H9 (cell line): ENCODE measurements around the gene DOC2A. TPM values are rescaled to one million over a fixed set of nuclear protein-coding genes. Genes with fewer than 3 reads are reported as not detected.

ENCODE experiments used
- DNase-seq: peaks from one replicate; pipeline ENCODE4 v3.0.0-alpha.2; 2017
- H2AFZ ChIP-seq: one replicate; pipeline ENCODE4 v1.6.1; 2013; ENCODE audit warnings: mild to moderate bottlenecking, low read length, control low read depth, moderate library complexity
- H2AK5ac ChIP-seq: 2 replicates; pipeline ENCODE4 v1.6.1; 2013; ENCODE audit warnings: low read length, control low read depth, mixed read lengths; ENCODE audit not compliant: insufficient read length
- H2BK120ac ChIP-seq: one replicate; pipeline ENCODE4 v1.6.1; 2013; ENCODE audit warnings: low read depth, mild to moderate bottlenecking, low read length, control low read depth, inconsistent platforms; ENCODE audit not compliant: poor library complexity, severe bottlenecking
- H2BK12ac ChIP-seq: 2 replicates; pipeline ENCODE4 v1.6.1; 2013; ENCODE audit warnings: low read length, control low read depth, mixed read lengths, low read depth; ENCODE audit not compliant: insufficient read length
- H2BK15ac ChIP-seq: 2 replicates; pipeline ENCODE4 v1.6.1; 2013; ENCODE audit warnings: low read depth, low read length, control low read depth
- H2BK20ac ChIP-seq: one replicate; pipeline ENCODE4 v1.6.1; 2013; ENCODE audit warnings: low read depth, mild to moderate bottlenecking, low read length, control low read depth, inconsistent platforms; ENCODE audit not compliant: poor library complexity, severe bottlenecking
- H2BK5ac ChIP-seq: 2 replicates; pipeline ENCODE4 v1.6.1; 2013; ENCODE audit warnings: low read length, control low read depth, mixed read lengths; ENCODE audit not compliant: insufficient read length
- H3K14ac ChIP-seq: 2 replicates; pipeline ENCODE4 v1.6.1; 2013; ENCODE audit warnings: low read length, control low read depth; ENCODE audit not compliant: insufficient read depth
- H3K18ac ChIP-seq: 2 replicates; pipeline ENCODE4 v1.6.1; 2013; ENCODE audit warnings: low read depth, mild to moderate bottlenecking, mixed read lengths, low read length, control low read depth; ENCODE audit not compliant: insufficient read length
- H3K23ac ChIP-seq: 2 replicates; pipeline ENCODE4 v1.6.1; 2013; ENCODE audit warnings: low read length, control low read depth, mixed read lengths, low read depth; ENCODE audit not compliant: insufficient read length
- H3K23me2 ChIP-seq: 2 replicates; pipeline ENCODE4 v1.6.1; 2013; ENCODE audit warnings: low read depth, mild to moderate bottlenecking, mixed read lengths, low read length, control low read depth; ENCODE audit not compliant: insufficient read length, poor library complexity, severe bottlenecking
- H3K27ac ChIP-seq: 2 replicates; pipeline ENCODE4 v1.5.1; 2013; ENCODE audit warnings: low read length, control low read depth, mixed read lengths, low read depth; ENCODE audit not compliant: insufficient read length
- H3K27me3 ChIP-seq: 2 replicates; pipeline ENCODE4 v1.6.1; 2013; ENCODE audit warnings: low read length, control low read depth, inconsistent platforms; ENCODE audit not compliant: insufficient read depth
- H3K4ac ChIP-seq: 2 replicates; pipeline ENCODE4 v1.6.1; 2013; ENCODE audit warnings: low read depth, mild to moderate bottlenecking, control low read depth, inconsistent platforms, low read length, moderate library complexity
- H3K4me1 ChIP-seq: 2 replicates; pipeline ENCODE4 v1.6.1; 2013; ENCODE audit warnings: low read length, control low read depth, inconsistent platforms; ENCODE audit not compliant: insufficient read depth
- H3K4me2 ChIP-seq: 2 replicates; pipeline ENCODE4 v1.6.1; 2013; ENCODE audit warnings: low read length, control low read depth, mixed read lengths; ENCODE audit not compliant: insufficient read length, insufficient read depth
- H3K56ac ChIP-seq: 2 replicates; pipeline ENCODE4 v1.6.1; 2013; ENCODE audit warnings: low read depth, mild to moderate bottlenecking, mixed read lengths, low read length, control low read depth; ENCODE audit not compliant: insufficient read length
- H3K79me1 ChIP-seq: 2 replicates; pipeline ENCODE4 v1.6.1; 2013; ENCODE audit warnings: low read depth, mild to moderate bottlenecking, moderate library complexity, low read length, control low read depth, inconsistent platforms; ENCODE audit not compliant: insufficient read depth, poor library complexity, severe bottlenecking
- H3K79me2 ChIP-seq: 2 replicates; pipeline ENCODE4 v1.6.1; 2013; ENCODE audit warnings: low read length, control low read depth, inconsistent platforms; ENCODE audit not compliant: insufficient read depth
- H3K9ac ChIP-seq: 2 replicates; pipeline ENCODE4 v1.6.1; 2013; ENCODE audit warnings: low read length, control low read depth, mixed read lengths; ENCODE audit not compliant: insufficient read length; ENCODE audit errors: extremely low read depth
- H3K9me3 ChIP-seq: one replicate; pipeline ENCODE4 v1.6.1; 2013; ENCODE audit warnings: low read depth, low read length, inconsistent platforms; ENCODE audit not compliant: control insufficient read depth
- H3T11ph ChIP-seq: one replicate; pipeline ENCODE4 v1.6.1; 2013; ENCODE audit warnings: mild to moderate bottlenecking, low read length, control low read depth, inconsistent platforms
- H4K20me1 ChIP-seq: one replicate; pipeline ENCODE4 v1.6.1; 2013; ENCODE audit not compliant: control insufficient read depth, insufficient read length, insufficient read depth
- H4K5ac ChIP-seq: 2 replicates; pipeline ENCODE4 v1.6.1; 2013; ENCODE audit warnings: low read depth, mild to moderate bottlenecking, mixed read lengths, low read length, control low read depth; ENCODE audit not compliant: insufficient read length
- H4K8ac ChIP-seq: replicated peaks from 2 replicates; pipeline ENCODE4 v1.6.1; 2013; ENCODE audit warnings: low read length, control low read depth, mixed read lengths, low read depth; ENCODE audit not compliant: insufficient read length
- H4K91ac ChIP-seq: 2 replicates; pipeline ENCODE4 v1.6.1; 2013; ENCODE audit warnings: low read depth, mild to moderate bottlenecking, moderate library complexity, mixed read lengths, low read length, control low read depth; ENCODE audit not compliant: insufficient read length
- H3K27ac Mint-ChIP-seq, 3 experiments: 2 replicates in 2 of 3; 3 replicates in 1 of 3; pipeline ENCODE4 v1.8.0; 2020 to 2021; ENCODE audit warnings: mixed read lengths in 3 of 3, mild to moderate bottlenecking in 1 of 3, moderate library complexity in 1 of 3
- H3K27me3 Mint-ChIP-seq: 2 replicates; pipeline ENCODE4 v1.8.0; 2021; ENCODE audit warnings: low read depth, mild to moderate bottlenecking, moderate library complexity, mixed read lengths
- H3K36me3 Mint-ChIP-seq, 3 experiments: 2 replicates in 2 of 3; 3 replicates in 1 of 3; pipeline ENCODE4 v1.8.0; 2020 to 2021; ENCODE audit warnings: low read depth in 3 of 3, mixed read lengths in 3 of 3; ENCODE audit not compliant: insufficient read depth in 1 of 3
- H3K4me1 Mint-ChIP-seq, 2 experiments: 2 replicates each; pipeline ENCODE4 v1.8.0; 2020; ENCODE audit warnings: mixed read lengths in 2 of 2
- H3K4me3 Mint-ChIP-seq, 2 experiments: 2 replicates in 1 of 2; 3 replicates in 1 of 2; pipeline ENCODE4 v1.8.0; 2020 to 2021; ENCODE audit warnings: mild to moderate bottlenecking in 2 of 2, mixed read lengths in 2 of 2, moderate library complexity in 1 of 2
- H3K9me3 Mint-ChIP-seq, 2 experiments: 2 replicates in 1 of 2; 3 replicates in 1 of 2; pipeline ENCODE4 v1.8.0; 2020; ENCODE audit warnings: mild to moderate bottlenecking in 2 of 2, mixed read lengths in 2 of 2, moderate library complexity in 1 of 2
- WGBS: extraction: QIAGEN DNeasy Blood & Tissue Kit; methylation state at CpG from one replicate; pipeline ENCODE4 v1.1.7; 2013; ENCODE audit warnings: missing lambda C conversion rate, low lambda C conversion rate, mixed read lengths; ENCODE audit not compliant: insufficient read length; ENCODE audit errors: extremely low coverage; 5-methylcytosine and 5-hydroxymethylcytosine counted together
- total RNA-seq: library from RNA; stranded (reverse); gene quantifications from 2 replicates; pipeline ENCODE4 v1.2.1, GENCODE V29; 2021
- TF ChIP-seq, protein P1 (sequence below): fragments of 200-600 bp; sonication (generic); conservative IDR thresholded peaks from 3 replicates; pipeline ENCODE4 v1.8.0; 2021; ENCODE audit warnings: antibody characterized with exemption, mild to moderate bottlenecking

The DOC2A gene
- total RNA-seq, 1 experiment from 2014 or later: 12.2 TPM

DNA sequence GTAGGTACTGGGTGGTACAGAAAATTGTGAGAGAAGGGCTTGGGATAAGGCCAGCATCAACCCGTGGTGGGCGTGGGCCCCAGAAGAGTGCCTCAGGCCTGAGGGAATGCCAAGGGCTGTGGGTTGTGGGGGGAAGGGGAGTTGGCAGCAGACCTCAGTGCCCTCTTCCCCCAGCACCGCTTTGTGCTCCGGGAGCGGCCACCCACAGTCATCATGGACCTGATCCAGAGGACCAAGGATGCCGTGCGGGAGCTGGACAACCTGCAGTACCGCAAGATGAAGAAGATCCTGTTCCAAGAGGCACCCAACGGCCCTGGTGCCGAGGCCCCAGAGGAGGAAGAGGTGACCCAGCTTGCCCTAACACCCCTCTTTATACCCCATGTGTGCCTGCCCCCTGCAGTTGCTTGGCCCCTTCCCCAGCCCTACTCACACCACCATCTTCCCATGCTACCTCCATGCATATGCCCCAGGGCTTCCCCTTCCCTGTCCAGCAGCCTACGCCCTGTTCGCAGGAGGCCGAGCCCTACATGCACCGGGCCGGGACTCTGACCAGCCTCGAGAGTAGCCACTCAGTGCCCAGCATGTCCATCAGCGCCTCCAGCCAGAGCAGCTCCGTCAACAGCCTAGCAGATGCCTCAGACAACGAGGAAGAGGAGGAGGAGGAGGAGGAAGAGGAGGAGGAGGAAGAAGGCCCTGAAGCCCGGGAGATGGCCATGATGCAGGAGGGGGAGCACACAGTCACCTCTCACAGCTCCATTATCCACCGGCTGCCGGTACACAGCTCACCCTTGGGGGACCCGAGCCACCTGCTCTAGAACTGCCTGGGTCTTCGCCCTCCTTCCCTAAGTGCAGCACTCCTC lies 28.0 kb downstream of the DOC2A start:
- Histone ChIP-seq H3K27ac (no peak overlapping the region), H3K79me1 (no peaks in the 10 kb centered on the region), H3T11ph (no peak overlapping the region), H4K8ac (no peak overlapping the region), H2BK5ac (no peak overlapping the region), H2AFZ (no peak overlapping the region), H2BK120ac (no peak overlapping the region), H2BK20ac (no peak overlapping the region), H3K4me1 (no peaks in the 10 kb centered on the region), H3K14ac (no peak overlapping the region), H3K9ac (no peak overlapping the region), H3K9me3 (no peaks in the 10 kb centered on the region), H3K23ac (no peak overlapping the region), H2BK12ac (no peak overlapping the region), H3K4ac (no peak overlapping the region), H3K27me3 (no peaks in the 10 kb centered on the region), H4K5ac (no peak overlapping the region), H2BK15ac (no peak overlapping the region), H3K56ac (no peak overlapping the region), H4K91ac (no peak overlapping the region), H3K79me2 (no peaks in the 10 kb centered on the region), H3K4me2 (no peak overlapping the region), H3K23me2 (no peaks in the 10 kb centered on the region), H3K18ac (no peak overlapping the region), H4K20me1 (no peaks in the 10 kb centered on the region), H2AK5ac (no peak overlapping the region)
- TF ChIP-seq, protein P1, sequence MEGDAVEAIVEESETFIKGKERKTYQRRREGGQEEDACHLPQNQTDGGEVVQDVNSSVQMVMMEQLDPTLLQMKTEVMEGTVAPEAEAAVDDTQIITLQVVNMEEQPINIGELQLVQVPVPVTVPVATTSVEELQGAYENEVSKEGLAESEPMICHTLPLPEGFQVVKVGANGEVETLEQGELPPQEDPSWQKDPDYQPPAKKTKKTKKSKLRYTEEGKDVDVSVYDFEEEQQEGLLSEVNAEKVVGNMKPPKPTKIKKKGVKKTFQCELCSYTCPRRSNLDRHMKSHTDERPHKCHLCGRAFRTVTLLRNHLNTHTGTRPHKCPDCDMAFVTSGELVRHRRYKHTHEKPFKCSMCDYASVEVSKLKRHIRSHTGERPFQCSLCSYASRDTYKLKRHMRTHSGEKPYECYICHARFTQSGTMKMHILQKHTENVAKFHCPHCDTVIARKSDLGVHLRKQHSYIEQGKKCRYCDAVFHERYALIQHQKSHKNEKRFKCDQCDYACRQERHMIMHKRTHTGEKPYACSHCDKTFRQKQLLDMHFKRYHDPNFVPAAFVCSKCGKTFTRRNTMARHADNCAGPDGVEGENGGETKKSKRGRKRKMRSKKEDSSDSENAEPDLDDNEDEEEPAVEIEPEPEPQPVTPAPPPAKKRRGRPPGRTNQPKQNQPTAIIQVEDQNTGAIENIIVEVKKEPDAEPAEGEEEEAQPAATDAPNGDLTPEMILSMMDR: no peak
- DNase-seq: no peak
- Mint-ChIP-seq H3K4me3 (no peak overlapping the region), H3K9me3 (no peaks in the 10 kb centered on the region), H3K36me3 (peaks cover 54 to 87% (median 82%) of the 10 kb centered on the region in 3 experiments), H3K27me3 (no peaks in the 10 kb centered on the region), H3K4me1 (no peaks in the 10 kb centered on the region), H3K27ac (no peak overlapping the region; a peak in 1 of 7 replicates)
- no CpG with 5 or more reads among the region's 24 CpGs for WGBS
